ENCODE results near the gene TMEM87A. TPM values are rescaled to one million over a fixed set of nuclear protein-coding genes. Genes with fewer than 3 reads are reported as not detected.

Gene TMEM87A
- total RNA-seq, 1 donor from 2014 or later = 45.2 TPM

DNA sequence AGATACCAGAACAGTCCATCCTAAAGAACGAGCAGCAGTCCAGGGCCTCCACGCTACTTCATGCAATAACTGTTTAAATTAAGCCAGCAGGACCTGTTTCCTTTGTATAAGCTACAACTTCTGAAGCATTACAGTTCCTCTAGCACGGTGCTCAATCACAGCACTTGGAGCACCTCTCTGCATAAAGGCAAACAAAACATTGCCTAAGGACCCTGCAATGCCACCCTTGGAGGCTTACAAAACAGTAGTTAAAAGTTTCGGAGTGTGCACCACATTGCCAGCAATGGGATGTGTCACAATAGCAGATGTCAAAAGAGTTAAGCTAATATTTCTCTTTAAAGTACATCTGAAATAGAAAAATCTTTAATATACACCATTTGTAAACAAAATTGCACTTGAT, 62.5 kb downstream of the TMEM87A start:
- Histone ChIP-seq H3K36me3 (peaks cover 0 to 27% of the 10 kb centered on the region in 2 donors), H3K4me3 (no peak overlapping the region), H3K27ac (no peak overlapping the region), H3K27me3 (no peaks in the 10 kb centered on the region), H3K9me3 (no peaks in the 10 kb centered on the region), H3K4me1 (peaks cover 21% of the 10 kb centered on the region)
- TF ChIP-seq POLR2AphosphoS5 (IDR thresholded peaks at IDR 0.05; ENCODE audit: insufficient read depth in 1 of 2, low read depth in 1 of 2) (no peak), POLR2A (IDR thresholded peaks at IDR 0.05) (no peak)
- TF ChIP-seq, protein P1, sequence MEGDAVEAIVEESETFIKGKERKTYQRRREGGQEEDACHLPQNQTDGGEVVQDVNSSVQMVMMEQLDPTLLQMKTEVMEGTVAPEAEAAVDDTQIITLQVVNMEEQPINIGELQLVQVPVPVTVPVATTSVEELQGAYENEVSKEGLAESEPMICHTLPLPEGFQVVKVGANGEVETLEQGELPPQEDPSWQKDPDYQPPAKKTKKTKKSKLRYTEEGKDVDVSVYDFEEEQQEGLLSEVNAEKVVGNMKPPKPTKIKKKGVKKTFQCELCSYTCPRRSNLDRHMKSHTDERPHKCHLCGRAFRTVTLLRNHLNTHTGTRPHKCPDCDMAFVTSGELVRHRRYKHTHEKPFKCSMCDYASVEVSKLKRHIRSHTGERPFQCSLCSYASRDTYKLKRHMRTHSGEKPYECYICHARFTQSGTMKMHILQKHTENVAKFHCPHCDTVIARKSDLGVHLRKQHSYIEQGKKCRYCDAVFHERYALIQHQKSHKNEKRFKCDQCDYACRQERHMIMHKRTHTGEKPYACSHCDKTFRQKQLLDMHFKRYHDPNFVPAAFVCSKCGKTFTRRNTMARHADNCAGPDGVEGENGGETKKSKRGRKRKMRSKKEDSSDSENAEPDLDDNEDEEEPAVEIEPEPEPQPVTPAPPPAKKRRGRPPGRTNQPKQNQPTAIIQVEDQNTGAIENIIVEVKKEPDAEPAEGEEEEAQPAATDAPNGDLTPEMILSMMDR (IDR thresholded peaks at IDR 0.05) = no peak
- DNase-seq (ENCODE audit: extremely low spot score in 2 of 2) = no peak
- intact Hi-C loops (cut with DNase I) = no loop called here

DNA sequence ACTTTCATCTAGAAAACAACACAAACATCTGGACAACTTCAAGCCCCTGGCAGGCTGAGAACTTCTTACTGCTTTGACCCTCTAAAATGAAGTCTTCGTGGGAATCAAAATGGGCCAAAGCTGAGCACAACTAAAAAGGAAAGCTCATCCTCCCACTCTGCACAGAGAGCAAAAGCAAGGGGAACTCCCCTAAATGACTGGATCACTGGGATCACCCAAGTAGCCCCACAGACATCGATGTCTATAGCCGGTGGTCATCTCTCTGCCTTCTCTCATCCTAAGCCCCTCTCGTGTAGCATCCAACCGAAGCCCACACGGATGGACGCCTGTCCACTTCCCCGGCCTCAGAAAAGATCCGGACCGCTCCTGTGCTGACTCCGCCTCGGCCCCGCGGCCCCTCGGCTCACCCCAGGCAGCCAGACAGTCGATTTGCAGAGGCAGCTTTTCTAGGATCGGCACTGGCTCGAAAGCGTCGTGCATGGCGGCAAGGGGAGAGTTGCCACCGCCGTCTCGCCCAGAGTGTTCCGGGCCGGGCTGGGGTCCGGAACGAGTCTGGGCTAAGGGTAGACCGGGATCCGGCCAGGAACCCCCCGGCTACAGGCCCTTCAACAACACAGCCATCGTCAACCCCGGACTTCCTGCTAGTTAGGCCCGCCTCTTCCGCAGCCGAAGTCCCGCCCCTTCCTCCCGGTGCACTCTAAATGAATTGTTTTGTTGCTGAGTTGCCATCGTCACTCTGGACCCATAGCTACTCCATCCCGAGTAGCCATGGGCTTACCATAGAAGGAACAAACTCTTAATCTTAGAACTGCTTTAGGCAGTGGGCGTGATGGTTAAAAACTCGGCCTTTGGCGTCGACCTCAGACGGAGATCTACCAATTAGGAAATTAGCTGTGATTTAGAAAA, 65.3 kb downstream of the TMEM87A start, which contains the start of gene VPS39:
Gene VPS39, minus strand, starts transcription at position 631 of the 906 bp plus-strand sequence. Its CDS starts 151 bp downstream, at position 480.
- peak within 1 kb of the TSS; percentile 72 for H3K27ac ChIP-seq
- H3K4me3 ChIP-seq = peak within 1 kb of the TSS; percentile 93 to 95
- TF ChIP-seq POLR2A (IDR thresholded peaks at IDR 0.05) (peak in 1 of 2 donors; percentile 20), POLR2AphosphoS5 (IDR thresholded peaks at IDR 0.05; ENCODE audit: insufficient read depth in 1 of 2, low read depth in 1 of 2) (peak; percentile 58 to 83)
- TF ChIP-seq, protein P1 (IDR thresholded peaks at IDR 0.05) = no peak
- H3K9me3 ChIP-seq = no peaks in the 10 kb centered on the region
- peaks cover 0 to 25% of the 10 kb centered on the region in 2 donors for H3K36me3 ChIP-seq
- DNase-seq (ENCODE audit: extremely low spot score in 2 of 2) = no peak
- no peaks in the 10 kb centered on the region for H3K27me3 ChIP-seq
- peaks cover 31% of the 10 kb centered on the region for H3K4me1 ChIP-seq
- intact Hi-C loops (cut with DNase I) = no loop called here

DNA sequence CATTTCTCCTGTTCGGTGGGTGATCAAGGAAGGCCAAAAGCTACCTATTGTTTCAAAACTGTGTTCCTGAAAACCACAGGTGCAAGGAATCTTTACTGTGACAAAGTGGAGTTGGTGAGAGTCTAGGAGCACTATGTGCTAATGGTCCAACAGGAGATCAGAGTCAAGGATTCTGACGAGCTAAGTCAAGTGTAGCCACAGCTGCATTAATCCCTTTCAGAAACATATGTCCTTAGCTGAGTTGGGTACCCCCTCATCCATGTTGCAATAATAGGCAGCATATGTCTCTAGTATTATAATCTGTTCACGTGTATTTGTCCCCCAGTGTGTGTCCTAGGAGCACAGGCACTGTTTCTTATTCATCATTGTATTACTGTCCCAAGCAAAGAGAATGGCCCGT, 66.8 kb downstream of the TMEM87A start:
- peaks cover 0 to 17% of the 10 kb centered on the region in 2 donors for H3K36me3 ChIP-seq
- H3K4me1 ChIP-seq = peaks cover 36% of the 10 kb centered on the region
- H3K9me3 ChIP-seq = no peaks in the 10 kb centered on the region
- no peaks in the 10 kb centered on the region for H3K27me3 ChIP-seq
- H3K27ac ChIP-seq = no peak overlapping the region
- TF ChIP-seq, protein P1 (IDR thresholded peaks at IDR 0.05) = no peak
- no peak for TF ChIP-seq POLR2A (IDR thresholded peaks at IDR 0.05)
- TF ChIP-seq POLR2AphosphoS5 (IDR thresholded peaks at IDR 0.05; ENCODE audit: insufficient read depth in 1 of 2, low read depth in 1 of 2) = no peak
- intact Hi-C loops (cut with DNase I) = no loop called here
- DNase-seq (ENCODE audit: extremely low spot score in 2 of 2) = no peak
- no peak overlapping the region for H3K4me3 ChIP-seq

DNA sequence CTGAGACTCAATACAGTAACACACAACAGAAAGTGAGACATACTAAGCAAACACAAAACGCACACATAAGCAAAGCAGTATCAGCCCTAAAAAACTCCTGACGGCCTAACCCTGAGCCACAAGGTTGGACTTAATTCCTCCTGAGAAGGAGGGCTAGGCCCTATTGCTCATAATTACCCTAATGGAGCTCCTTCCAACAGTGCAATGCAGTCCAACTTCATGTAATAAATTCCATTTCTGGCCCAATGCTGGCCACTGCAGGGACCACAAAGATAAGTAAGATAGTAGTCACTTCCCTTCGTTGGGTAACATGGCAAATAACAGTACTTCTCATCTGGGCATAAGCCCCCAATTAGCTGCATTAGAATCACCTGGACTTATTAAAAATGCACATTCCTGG, 69.3 kb downstream of the TMEM87A start:
- no peak overlapping the region for H3K4me3 ChIP-seq
- no peak overlapping the region for H3K27ac ChIP-seq
- no peak for TF ChIP-seq POLR2AphosphoS5 (IDR thresholded peaks at IDR 0.05; ENCODE audit: insufficient read depth in 1 of 2, low read depth in 1 of 2)
- TF ChIP-seq, protein P1 (IDR thresholded peaks at IDR 0.05) = no peak
- no peak for TF ChIP-seq POLR2A (IDR thresholded peaks at IDR 0.05)
- H3K4me1 ChIP-seq = peaks cover 36% of the 10 kb centered on the region
- DNase-seq (ENCODE audit: extremely low spot score in 2 of 2) = no peak
- no peaks in the 10 kb centered on the region for H3K9me3 ChIP-seq
- H3K27me3 ChIP-seq = no peaks in the 10 kb centered on the region
- intact Hi-C loops (cut with DNase I) = no loop called here
- H3K36me3 ChIP-seq = no peaks in the 10 kb centered on the region

DNA sequence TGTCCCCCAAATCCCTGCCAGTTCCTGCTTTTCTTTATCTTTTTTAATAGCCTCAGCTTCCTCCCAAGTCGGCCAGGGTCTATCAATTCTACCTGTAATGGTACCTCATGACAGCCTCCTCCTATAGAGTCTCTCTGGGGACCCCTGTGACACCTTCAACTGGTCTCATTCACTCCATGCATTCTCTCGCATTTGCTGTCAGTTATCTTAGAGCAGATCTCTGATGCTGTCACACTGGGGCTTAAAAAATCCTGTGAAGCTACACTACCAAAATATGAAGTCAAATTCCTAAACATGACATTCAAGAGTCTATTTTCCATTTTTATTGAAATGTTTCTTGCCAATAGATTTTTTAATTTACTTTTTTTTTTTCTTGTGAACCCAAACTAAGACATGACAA, 70.6 kb downstream of the TMEM87A start:
- peaks cover 0 to 12% of the 10 kb centered on the region in 2 donors for H3K36me3 ChIP-seq
- H3K4me1 ChIP-seq = peaks cover 34% of the 10 kb centered on the region
- no peak for DNase-seq (ENCODE audit: extremely low spot score in 2 of 2)
- no peaks in the 10 kb centered on the region for H3K9me3 ChIP-seq
- no peak overlapping the region for H3K4me3 ChIP-seq
- no peaks in the 10 kb centered on the region for H3K27me3 ChIP-seq
- TF ChIP-seq POLR2AphosphoS5 (IDR thresholded peaks at IDR 0.05; ENCODE audit: insufficient read depth in 1 of 2, low read depth in 1 of 2) (no peak), POLR2A (IDR thresholded peaks at IDR 0.05) (no peak)
- TF ChIP-seq, protein P1 (IDR thresholded peaks at IDR 0.05) = no peak
- intact Hi-C loops (cut with DNase I) = no loop called here
- H3K27ac ChIP-seq = no peak overlapping the region

Measured in vagina (tissue), 2 donors.